GM12878 (cell line): Measurements from ENCODE around the gene MARCHF9. TPM values are rescaled to one million over a fixed set of nuclear protein-coding genes. Genes with fewer than 3 reads are reported as not detected.
A peak's percentile ranks its signal among the peaks of the same experiment; 100 is the strongest.

Experiments
- ASH2L ChIP-seq: fragments of 300-600, 200-600 bp; sonication (generic); IDR thresholded peaks from 2 replicates; pipeline ENCODE4 v1.6.1; 2017; ENCODE audit warnings: low read depth, mild to moderate bottlenecking, borderline replicate concordance
- BHLHE40 ChIP-seq, 2 experiments: fragments of 450-650 bp in 1 of 2; IDR thresholded peaks; 2 replicates each; pipeline ENCODE4 v1.6.1; 2011 to 2017; ENCODE audit warnings: low read depth in 2 of 2, borderline replicate concordance in 1 of 2, improper control_type of control experiment in 1 of 2, low read length in 1 of 2, mild to moderate bottlenecking in 1 of 2
- BMI1 ChIP-seq: fragments of 450-650 bp; IDR thresholded peaks from 2 replicates; pipeline ENCODE4 v1.6.1; 2016; ENCODE audit warnings: mild to moderate bottlenecking, moderate library complexity, borderline replicate concordance
- CBFB ChIP-seq: IDR thresholded peaks from 2 replicates; pipeline ENCODE4 v1.6.1; 2016; ENCODE audit warnings: antibody characterized with exemption, low read depth
- CHD1 ChIP-seq: IDR thresholded peaks from 2 replicates; pipeline ENCODE4 v1.6.1; 2012; ENCODE audit warnings: low read depth, low read length, improper control_type of control experiment
- EZH2 ChIP-seq: IDR thresholded peaks from 2 replicates; pipeline ENCODE4 v1.6.1; 2012; ENCODE audit warnings: low read depth, mild to moderate bottlenecking, control low read depth, inconsistent platforms, low read length, borderline replicate concordance; ENCODE audit not compliant: control insufficient read depth
- JUND ChIP-seq: IDR thresholded peaks from 2 replicates; pipeline ENCODE4 v1.6.1; 2012; ENCODE audit warnings: low read depth, mild to moderate bottlenecking, low read length, improper control_type of control experiment, moderate library complexity
- KDM1A ChIP-seq: fragments of 200-600 bp; sonication (generic); IDR thresholded peaks from 2 replicates; pipeline ENCODE4 v1.6.1; 2016; ENCODE audit warnings: borderline replicate concordance
- MXI1 ChIP-seq: fragments of 150-350 bp; IDR thresholded peaks from 2 replicates; pipeline ENCODE4 v1.6.1; 2011; ENCODE audit warnings: low read depth, mild to moderate bottlenecking, inconsistent platforms, low read length, improper control_type of control experiment
- NBN ChIP-seq: fragments of 450-650 bp; IDR thresholded peaks from 2 replicates; pipeline ENCODE4 v1.6.1; 2016
- NR2F1 ChIP-seq: fragments of 450-650 bp; conservative IDR thresholded peaks from 2 replicates; pipeline ENCODE4 v1.6.1; 2017; ENCODE audit warnings: mild to moderate bottlenecking
- PAX8 ChIP-seq: fragments of 450-650 bp; IDR thresholded peaks from 2 replicates; pipeline ENCODE4 v1.6.1; 2017; ENCODE audit warnings: mild to moderate bottlenecking, moderate library complexity
- POLR2AphosphoS2 ChIP-seq: IDR thresholded peaks from 2 replicates; pipeline ENCODE4 v1.6.1; 2011; ENCODE audit warnings: low read depth, mild to moderate bottlenecking, low read length, improper control_type of control experiment, moderate library complexity
- RFX5 ChIP-seq: IDR thresholded peaks from 2 replicates; pipeline ENCODE4 v1.6.1; 2011; ENCODE audit warnings: low read depth, low read length, improper control_type of control experiment
- RUNX3 ChIP-seq: IDR thresholded peaks from 2 replicates; pipeline ENCODE4 v1.6.1; 2012; ENCODE audit warnings: low read length, inconsistent platforms
- SMAD5 ChIP-seq: IDR thresholded peaks from 2 replicates; pipeline ENCODE4 v1.6.1; 2016; ENCODE audit warnings: antibody characterized with exemption, low read depth
- SMC3 ChIP-seq: IDR thresholded peaks from 2 replicates; pipeline ENCODE4 v1.6.1; 2011; ENCODE audit warnings: low read length, improper control_type of control experiment, borderline replicate concordance
- TARDBP ChIP-seq: IDR thresholded peaks from 2 replicates; pipeline ENCODE4 v1.6.1; 2016; ENCODE audit warnings: borderline replicate concordance
- TBL1XR1 ChIP-seq: IDR thresholded peaks from 2 replicates; pipeline ENCODE4 v1.6.1; 2012; ENCODE audit warnings: low read depth, low read length, improper control_type of control experiment
- WRNIP1 ChIP-seq: IDR thresholded peaks from 2 replicates; pipeline ENCODE4 v1.6.1; 2011; ENCODE audit warnings: low read depth, low read length, improper control_type of control experiment, borderline replicate concordance
- ZNF217 ChIP-seq: fragments of 450-650 bp; IDR thresholded peaks from 2 replicates; pipeline ENCODE4 v1.6.1; 2017; ENCODE audit warnings: antibody characterized with exemption, mild to moderate bottlenecking
- polyA plus RNA-seq, 11 experiments: library from polyadenylated mRNA; depleted of rRNA in 4 of 11; unstranded in 6 of 11; stranded (reverse) in 5 of 11; fragments of >200 nt; fragmentation: Nextera tagmentation in 4 of 11; fragmentation: Illumina TruSeq in 1 of 11; extraction: Ambion mirVana in 4 of 11; extraction: Trizol in 1 of 11; gene quantifications; 1 replicate in 1 of 11; 2 replicates in 10 of 11; pipeline versions ENCODE4 v1.2.1 to v1.2.3, GENCODE V29; 2011 to 2016; ENCODE audit warnings: inconsistent platforms in 2 of 11, missing spikeins in 2 of 11, low read depth in 1 of 11
- total RNA-seq, 4 experiments: library from RNA; depleted of rRNA in 3 of 4; stranded (reverse); fragments of >200 nt in 3 of 4; fragmentation: Illumina TruSeq in 1 of 4; extraction: Trizol in 1 of 4; gene quantifications; 2 replicates each; pipeline versions ENCODE4 v1.2.1 to v1.2.3, GENCODE V29; 2013 to 2021
- TF ChIP-seq, protein P1 (sequence below): fragments of 450-650 bp; IDR thresholded peaks from 2 replicates; pipeline ENCODE4 v1.6.1; 2018; ENCODE audit warnings: mild to moderate bottlenecking, low read depth, moderate library complexity; ENCODE audit not compliant: partially characterized antibody
- TF ChIP-seq, protein P2 (sequence below): IDR thresholded peaks from 2 replicates; pipeline ENCODE4 v1.6.1; 2012; ENCODE audit warnings: low read depth, low read length, improper control_type of control experiment
- TF ChIP-seq, protein P3 (sequence below): IDR thresholded peaks from 2 replicates; pipeline ENCODE4 v1.6.1; 2011; ENCODE audit warnings: borderline replicate concordance, low read depth, mild to moderate bottlenecking, moderate library complexity, mixed read lengths, low read length; ENCODE audit not compliant: insufficient read depth; ENCODE audit errors: extremely low read length
- TF ChIP-seq, protein P4 (sequence below): fragments of 450-650 bp; conservative IDR thresholded peaks from 2 replicates; pipeline ENCODE4 v1.6.1; 2017; ENCODE audit warnings: mild to moderate bottlenecking, moderate library complexity

MARCHF9 gene
- total and polyA plus RNA-seq, 10 of the 15 experiments (the other 5 are each of a cell fraction or from before 2014, with no cell fraction given), result 2.4 to 29.3 (median 13.0) TPM

DNA sequence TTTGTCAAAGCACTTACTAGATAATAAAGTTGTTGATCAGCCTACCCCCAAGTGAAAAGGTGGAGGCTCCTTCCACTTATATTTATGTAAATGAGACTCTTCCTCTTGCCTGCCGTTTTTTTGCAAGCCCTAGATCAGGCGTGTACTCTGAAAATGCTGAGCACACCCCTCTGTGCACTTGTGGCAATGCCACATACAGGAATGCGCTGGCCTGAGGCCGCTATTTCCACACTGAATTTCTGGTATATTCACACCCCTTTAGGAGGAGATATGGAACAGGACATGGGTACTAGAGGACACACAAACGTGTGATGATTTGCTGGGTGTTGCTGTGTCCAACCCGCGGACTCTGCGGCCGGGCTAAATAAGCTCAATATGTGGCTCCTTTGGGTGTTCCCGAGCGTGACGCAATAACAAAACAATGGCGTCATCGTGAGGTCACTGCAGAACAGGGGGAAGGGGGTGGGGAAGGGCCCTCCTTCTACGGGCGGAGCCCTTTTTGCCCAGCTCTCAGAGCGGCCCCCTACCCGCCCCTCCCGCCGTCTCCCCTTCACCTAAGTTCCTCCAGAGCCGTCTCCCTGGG is 10.6 kb upstream of the MARCHF9 start (continued):
- 0 out of 2 replicates have a peak, but pooled peaks have one; percentile 19 for TF ChIP-seq ZNF217
- TF ChIP-seq, protein P1, sequence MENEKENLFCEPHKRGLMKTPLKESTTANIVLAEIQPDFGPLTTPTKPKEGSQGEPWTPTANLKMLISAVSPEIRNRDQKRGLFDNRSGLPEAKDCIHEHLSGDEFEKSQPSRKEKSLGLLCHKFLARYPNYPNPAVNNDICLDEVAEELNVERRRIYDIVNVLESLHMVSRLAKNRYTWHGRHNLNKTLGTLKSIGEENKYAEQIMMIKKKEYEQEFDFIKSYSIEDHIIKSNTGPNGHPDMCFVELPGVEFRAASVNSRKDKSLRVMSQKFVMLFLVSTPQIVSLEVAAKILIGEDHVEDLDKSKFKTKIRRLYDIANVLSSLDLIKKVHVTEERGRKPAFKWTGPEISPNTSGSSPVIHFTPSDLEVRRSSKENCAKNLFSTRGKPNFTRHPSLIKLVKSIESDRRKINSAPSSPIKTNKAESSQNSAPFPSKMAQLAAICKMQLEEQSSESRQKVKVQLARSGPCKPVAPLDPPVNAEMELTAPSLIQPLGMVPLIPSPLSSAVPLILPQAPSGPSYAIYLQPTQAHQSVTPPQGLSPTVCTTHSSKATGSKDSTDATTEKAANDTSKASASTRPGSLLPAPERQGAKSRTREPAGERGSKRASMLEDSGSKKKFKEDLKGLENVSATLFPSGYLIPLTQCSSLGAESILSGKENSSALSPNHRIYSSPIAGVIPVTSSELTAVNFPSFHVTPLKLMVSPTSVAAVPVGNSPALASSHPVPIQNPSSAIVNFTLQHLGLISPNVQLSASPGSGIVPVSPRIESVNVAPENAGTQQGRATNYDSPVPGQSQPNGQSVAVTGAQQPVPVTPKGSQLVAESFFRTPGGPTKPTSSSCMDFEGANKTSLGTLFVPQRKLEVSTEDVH, result peak; percentile 22
- 0 out of 4 replicates have a peak, but pooled peaks of 1 of the 2 experiments have one; percentile 4 for TF ChIP-seq BHLHE40 (IDR thresholded peaks at IDR 0.05; ENCODE audit: borderline replicate concordance in 1 of 2, low read depth in 2 of 2, low read length in 1 of 2)
- no peak for TF ChIP-seq TARDBP
- TF ChIP-seq NR2F1, result 0 out of 2 replicates have a peak, but pooled peaks have one; percentile 8
- TF ChIP-seq WRNIP1, result no peak
- TF ChIP-seq RFX5, result no peak
- no peak for TF ChIP-seq KDM1A
- TF ChIP-seq PAX8, result no peak
- no peak for TF ChIP-seq POLR2AphosphoS2
- TF ChIP-seq JUND, result no peak
- TF ChIP-seq EZH2, result no peak
- TF ChIP-seq, protein P2, sequence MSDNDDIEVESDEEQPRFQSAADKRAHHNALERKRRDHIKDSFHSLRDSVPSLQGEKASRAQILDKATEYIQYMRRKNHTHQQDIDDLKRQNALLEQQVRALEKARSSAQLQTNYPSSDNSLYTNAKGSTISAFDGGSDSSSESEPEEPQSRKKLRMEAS, result no peak
- TF ChIP-seq NBN, result peak; percentile 97
- TF ChIP-seq CBFB, result no peak; the same call in 1 of the 2 replicates
- no peak for TF ChIP-seq CHD1
- no peak for TF ChIP-seq SMC3
- TF ChIP-seq TBL1XR1, result no peak
- TF ChIP-seq, protein P3, sequence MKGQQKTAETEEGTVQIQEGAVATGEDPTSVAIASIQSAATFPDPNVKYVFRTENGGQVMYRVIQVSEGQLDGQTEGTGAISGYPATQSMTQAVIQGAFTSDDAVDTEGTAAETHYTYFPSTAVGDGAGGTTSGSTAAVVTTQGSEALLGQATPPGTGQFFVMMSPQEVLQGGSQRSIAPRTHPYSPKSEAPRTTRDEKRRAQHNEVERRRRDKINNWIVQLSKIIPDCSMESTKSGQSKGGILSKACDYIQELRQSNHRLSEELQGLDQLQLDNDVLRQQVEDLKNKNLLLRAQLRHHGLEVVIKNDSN, result no peak
- TF ChIP-seq, protein P4, sequence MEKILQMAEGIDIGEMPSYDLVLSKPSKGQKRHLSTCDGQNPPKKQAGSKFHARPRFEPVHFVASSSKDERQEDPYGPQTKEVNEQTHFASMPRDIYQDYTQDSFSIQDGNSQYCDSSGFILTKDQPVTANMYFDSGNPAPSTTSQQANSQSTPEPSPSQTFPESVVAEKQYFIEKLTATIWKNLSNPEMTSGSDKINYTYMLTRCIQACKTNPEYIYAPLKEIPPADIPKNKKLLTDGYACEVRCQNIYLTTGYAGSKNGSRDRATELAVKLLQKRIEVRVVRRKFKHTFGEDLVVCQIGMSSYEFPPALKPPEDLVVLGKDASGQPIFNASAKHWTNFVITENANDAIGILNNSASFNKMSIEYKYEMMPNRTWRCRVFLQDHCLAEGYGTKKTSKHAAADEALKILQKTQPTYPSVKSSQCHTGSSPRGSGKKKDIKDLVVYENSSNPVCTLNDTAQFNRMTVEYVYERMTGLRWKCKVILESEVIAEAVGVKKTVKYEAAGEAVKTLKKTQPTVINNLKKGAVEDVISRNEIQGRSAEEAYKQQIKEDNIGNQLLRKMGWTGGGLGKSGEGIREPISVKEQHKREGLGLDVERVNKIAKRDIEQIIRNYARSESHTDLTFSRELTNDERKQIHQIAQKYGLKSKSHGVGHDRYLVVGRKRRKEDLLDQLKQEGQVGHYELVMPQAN, result no peak
- TF ChIP-seq MXI1, result no peak
- no peak for TF ChIP-seq BMI1
- TF ChIP-seq ASH2L, result no peak
- no peak; the same call in 1 of the 2 replicates for TF ChIP-seq RUNX3
- TF ChIP-seq SMAD5, result no peak
